H9 (cell line): ENCODE data around the gene SPTSSB. TPM values are rescaled to one million over a fixed set of nuclear protein-coding genes. Genes with fewer than 3 reads are reported as not detected.

Experiments
- DNase-seq: peaks from one replicate; pipeline ENCODE4 v3.0.0-alpha.2; 2017
- H2AFZ ChIP-seq: one replicate; pipeline ENCODE4 v1.6.1; 2013; ENCODE audit warnings: mild to moderate bottlenecking, low read length, control low read depth, moderate library complexity
- H2AK5ac ChIP-seq: 2 replicates; pipeline ENCODE4 v1.6.1; 2013; ENCODE audit warnings: low read length, control low read depth, mixed read lengths; ENCODE audit not compliant: insufficient read length
- H2BK120ac ChIP-seq: one replicate; pipeline ENCODE4 v1.6.1; 2013; ENCODE audit warnings: low read depth, mild to moderate bottlenecking, low read length, control low read depth, inconsistent platforms; ENCODE audit not compliant: poor library complexity, severe bottlenecking
- H2BK12ac ChIP-seq: 2 replicates; pipeline ENCODE4 v1.6.1; 2013; ENCODE audit warnings: low read length, control low read depth, mixed read lengths, low read depth; ENCODE audit not compliant: insufficient read length
- H2BK15ac ChIP-seq: 2 replicates; pipeline ENCODE4 v1.6.1; 2013; ENCODE audit warnings: low read depth, low read length, control low read depth
- H2BK20ac ChIP-seq: one replicate; pipeline ENCODE4 v1.6.1; 2013; ENCODE audit warnings: low read depth, mild to moderate bottlenecking, low read length, control low read depth, inconsistent platforms; ENCODE audit not compliant: poor library complexity, severe bottlenecking
- H2BK5ac ChIP-seq: 2 replicates; pipeline ENCODE4 v1.6.1; 2013; ENCODE audit warnings: low read length, control low read depth, mixed read lengths; ENCODE audit not compliant: insufficient read length
- H3K14ac ChIP-seq: 2 replicates; pipeline ENCODE4 v1.6.1; 2013; ENCODE audit warnings: low read length, control low read depth; ENCODE audit not compliant: insufficient read depth
- H3K18ac ChIP-seq: 2 replicates; pipeline ENCODE4 v1.6.1; 2013; ENCODE audit warnings: low read depth, mild to moderate bottlenecking, mixed read lengths, low read length, control low read depth; ENCODE audit not compliant: insufficient read length
- H3K23ac ChIP-seq: 2 replicates; pipeline ENCODE4 v1.6.1; 2013; ENCODE audit warnings: low read length, control low read depth, mixed read lengths, low read depth; ENCODE audit not compliant: insufficient read length
- H3K23me2 ChIP-seq: 2 replicates; pipeline ENCODE4 v1.6.1; 2013; ENCODE audit warnings: low read depth, mild to moderate bottlenecking, mixed read lengths, low read length, control low read depth; ENCODE audit not compliant: insufficient read length, poor library complexity, severe bottlenecking
- H3K27ac ChIP-seq: 2 replicates; pipeline ENCODE4 v1.5.1; 2013; ENCODE audit warnings: low read length, control low read depth, mixed read lengths, low read depth; ENCODE audit not compliant: insufficient read length
- H3K27me3 ChIP-seq: 2 replicates; pipeline ENCODE4 v1.6.1; 2013; ENCODE audit warnings: low read length, control low read depth, inconsistent platforms; ENCODE audit not compliant: insufficient read depth
- H3K4ac ChIP-seq: 2 replicates; pipeline ENCODE4 v1.6.1; 2013; ENCODE audit warnings: low read depth, mild to moderate bottlenecking, control low read depth, inconsistent platforms, low read length, moderate library complexity
- H3K4me1 ChIP-seq: 2 replicates; pipeline ENCODE4 v1.6.1; 2013; ENCODE audit warnings: low read length, control low read depth, inconsistent platforms; ENCODE audit not compliant: insufficient read depth
- H3K4me2 ChIP-seq: 2 replicates; pipeline ENCODE4 v1.6.1; 2013; ENCODE audit warnings: low read length, control low read depth, mixed read lengths; ENCODE audit not compliant: insufficient read length, insufficient read depth
- H3K56ac ChIP-seq: 2 replicates; pipeline ENCODE4 v1.6.1; 2013; ENCODE audit warnings: low read depth, mild to moderate bottlenecking, mixed read lengths, low read length, control low read depth; ENCODE audit not compliant: insufficient read length
- H3K79me1 ChIP-seq: 2 replicates; pipeline ENCODE4 v1.6.1; 2013; ENCODE audit warnings: low read depth, mild to moderate bottlenecking, moderate library complexity, low read length, control low read depth, inconsistent platforms; ENCODE audit not compliant: insufficient read depth, poor library complexity, severe bottlenecking
- H3K79me2 ChIP-seq: 2 replicates; pipeline ENCODE4 v1.6.1; 2013; ENCODE audit warnings: low read length, control low read depth, inconsistent platforms; ENCODE audit not compliant: insufficient read depth
- H3K9ac ChIP-seq: 2 replicates; pipeline ENCODE4 v1.6.1; 2013; ENCODE audit warnings: low read length, control low read depth, mixed read lengths; ENCODE audit not compliant: insufficient read length; ENCODE audit errors: extremely low read depth
- H3K9me3 ChIP-seq: one replicate; pipeline ENCODE4 v1.6.1; 2013; ENCODE audit warnings: low read depth, low read length, inconsistent platforms; ENCODE audit not compliant: control insufficient read depth
- H3T11ph ChIP-seq: one replicate; pipeline ENCODE4 v1.6.1; 2013; ENCODE audit warnings: mild to moderate bottlenecking, low read length, control low read depth, inconsistent platforms
- H4K20me1 ChIP-seq: one replicate; pipeline ENCODE4 v1.6.1; 2013; ENCODE audit not compliant: control insufficient read depth, insufficient read length, insufficient read depth
- H4K5ac ChIP-seq: 2 replicates; pipeline ENCODE4 v1.6.1; 2013; ENCODE audit warnings: low read depth, mild to moderate bottlenecking, mixed read lengths, low read length, control low read depth; ENCODE audit not compliant: insufficient read length
- H4K8ac ChIP-seq: replicated peaks from 2 replicates; pipeline ENCODE4 v1.6.1; 2013; ENCODE audit warnings: low read length, control low read depth, mixed read lengths, low read depth; ENCODE audit not compliant: insufficient read length
- H4K91ac ChIP-seq: 2 replicates; pipeline ENCODE4 v1.6.1; 2013; ENCODE audit warnings: low read depth, mild to moderate bottlenecking, moderate library complexity, mixed read lengths, low read length, control low read depth; ENCODE audit not compliant: insufficient read length
- H3K27ac Mint-ChIP-seq, 3 experiments: 2 replicates in 2 of 3; 3 replicates in 1 of 3; pipeline ENCODE4 v1.8.0; 2020 to 2021; ENCODE audit warnings: mixed read lengths in 3 of 3, mild to moderate bottlenecking in 1 of 3, moderate library complexity in 1 of 3
- H3K27me3 Mint-ChIP-seq: 2 replicates; pipeline ENCODE4 v1.8.0; 2021; ENCODE audit warnings: low read depth, mild to moderate bottlenecking, moderate library complexity, mixed read lengths
- H3K36me3 Mint-ChIP-seq, 3 experiments: 2 replicates in 2 of 3; 3 replicates in 1 of 3; pipeline ENCODE4 v1.8.0; 2020 to 2021; ENCODE audit warnings: low read depth in 3 of 3, mixed read lengths in 3 of 3; ENCODE audit not compliant: insufficient read depth in 1 of 3
- H3K4me1 Mint-ChIP-seq, 2 experiments: 2 replicates each; pipeline ENCODE4 v1.8.0; 2020; ENCODE audit warnings: mixed read lengths in 2 of 2
- H3K4me3 Mint-ChIP-seq, 2 experiments: 2 replicates in 1 of 2; 3 replicates in 1 of 2; pipeline ENCODE4 v1.8.0; 2020 to 2021; ENCODE audit warnings: mild to moderate bottlenecking in 2 of 2, mixed read lengths in 2 of 2, moderate library complexity in 1 of 2
- H3K9me3 Mint-ChIP-seq, 2 experiments: 2 replicates in 1 of 2; 3 replicates in 1 of 2; pipeline ENCODE4 v1.8.0; 2020; ENCODE audit warnings: mild to moderate bottlenecking in 2 of 2, mixed read lengths in 2 of 2, moderate library complexity in 1 of 2
- CTCF ChIP-seq: fragments of 200-600 bp; sonication (generic); conservative IDR thresholded peaks from 3 replicates; pipeline ENCODE4 v1.8.0; 2021; ENCODE audit warnings: antibody characterized with exemption, mild to moderate bottlenecking
- WGBS: extraction: QIAGEN DNeasy Blood & Tissue Kit; methylation state at CpG from one replicate; pipeline ENCODE4 v1.1.7; 2013; ENCODE audit warnings: missing lambda C conversion rate, low lambda C conversion rate, mixed read lengths; ENCODE audit not compliant: insufficient read length; ENCODE audit errors: extremely low coverage; 5-methylcytosine and 5-hydroxymethylcytosine counted together
- total RNA-seq: library from RNA; stranded (reverse); gene quantifications from 2 replicates; pipeline ENCODE4 v1.2.1, GENCODE V29; 2021

The SPTSSB gene
- total RNA-seq, 1 experiment from 2014 or later, result 3.5 TPM

- Histone ChIP-seq H3K56ac (no peak overlapping the region), H3K23ac (no peak overlapping the region), H3K27me3 (no peaks in the 10 kb centered on the region), H4K91ac (no peak overlapping the region), H3K9ac (no peak overlapping the region), H3K79me1 (no peaks in the 10 kb centered on the region), H3K4me2 (no peak overlapping the region), H4K20me1 (no peaks in the 10 kb centered on the region), H2BK15ac (no peak overlapping the region), H2BK5ac (no peak overlapping the region), H2AFZ (no peak overlapping the region), H3K79me2 (no peaks in the 10 kb centered on the region), H4K5ac (no peak overlapping the region), H3T11ph (no peak overlapping the region), H3K27ac (no peak overlapping the region), H2BK12ac (no peak overlapping the region), H3K18ac (no peak overlapping the region), H3K9me3 (no peaks in the 10 kb centered on the region), H2BK20ac (no peak overlapping the region), H4K8ac (no peak overlapping the region), H3K14ac (no peak overlapping the region), H3K23me2 (no peaks in the 10 kb centered on the region), H2BK120ac (no peak overlapping the region), H3K4me1 (no peaks in the 10 kb centered on the region), H2AK5ac (no peak overlapping the region), H3K4ac (no peak overlapping the region)
- DNase-seq, result no peak
- no peak for TF ChIP-seq CTCF
- Mint-ChIP-seq H3K27ac (no peak overlapping the region), H3K36me3 (no peaks in the 10 kb centered on the region; a peak in 1 of 7 replicates), H3K4me1 (0 out of 4 replicates have a peak, but pooled peaks cover 0 to 4% of the 10 kb centered on the region in 2 experiments), H3K27me3 (no peaks in the 10 kb centered on the region), H3K9me3 (peaks cover 0 to 3% of the 10 kb centered on the region in 2 experiments; a peak in 1 of 5 replicates), H3K4me3 (no peak overlapping the region)
- no CpG with 5 or more reads among the region's 2 CpGs for WGBS
Observed at GRCh38 chr3:161333696-161334095, 37.6 kb downstream of the SPTSSB start.
